HEK293T (cell line): ENCODE results near the gene PRF1.

Experiments
- CTCF ChIA-PET: fragments of 350-600 bp; formaldehyde crosslinking; extraction: SDS; loops from one replicate; lab custom pipeline; 2021; ENCODE audit warnings: antibody characterized with exemption, inconsistent platforms; lab: Yijun Ruan, JAX
- POLR2A ChIA-PET: fragments of 350-600 bp; formaldehyde crosslinking; extraction: SDS; loops from one replicate; lab custom pipeline; 2020; ENCODE audit warnings: antibody characterized with exemption, inconsistent platforms; lab: Yijun Ruan, JAX
- DNase-seq: peaks from one replicate; pipeline ENCODE4 v3.0.0; 2012; ENCODE audit warnings: mixed read lengths; ENCODE audit errors: extremely low spot score
- ARNT ChIP-seq: fragments of 450-650 bp; IDR thresholded peaks from 2 replicates; pipeline ENCODE4 v1.6.1; 2017; ENCODE audit warnings: mild to moderate bottlenecking
- BHLHE40 ChIP-seq: fragments of 450-650 bp; IDR thresholded peaks from 2 replicates; pipeline ENCODE4 v1.6.1; 2016; ENCODE audit warnings: mild to moderate bottlenecking, moderate library complexity, borderline replicate concordance
- CTBP1 ChIP-seq: fragments of 450-650 bp; IDR thresholded peaks from 2 replicates; pipeline ENCODE4 v1.6.1; 2016; ENCODE audit warnings: borderline replicate concordance
- ELF4 ChIP-seq: fragments of 450-650 bp; IDR thresholded peaks from 2 replicates; pipeline ENCODE4 v1.6.1; 2017; ENCODE audit warnings: antibody characterized with exemption
- FOXA1 ChIP-seq: fragments of 450-650 bp; IDR thresholded peaks from 2 replicates; pipeline ENCODE4 v1.6.1; 2016; ENCODE audit warnings: mild to moderate bottlenecking
- FOXM1 ChIP-seq: fragments of 450-650 bp; IDR thresholded peaks from 2 replicates; pipeline ENCODE4 v1.6.1; 2017; ENCODE audit warnings: mild to moderate bottlenecking, borderline replicate concordance
- HDGF ChIP-seq: fragments of 450-650 bp; IDR thresholded peaks from 2 replicates; pipeline ENCODE4 v1.6.1; 2017; ENCODE audit warnings: antibody characterized with exemption, borderline replicate concordance
- L3MBTL2 ChIP-seq: fragments of 450-650 bp; conservative IDR thresholded peaks from 2 replicates; pipeline ENCODE4 v1.6.1; 2016; ENCODE audit warnings: mild to moderate bottlenecking
- LEF1 ChIP-seq: fragments of 450-650 bp; IDR thresholded peaks from 2 replicates; pipeline ENCODE4 v1.6.1; 2017; ENCODE audit warnings: mild to moderate bottlenecking, borderline replicate concordance
- NFRKB ChIP-seq: fragments of 450-650 bp; IDR thresholded peaks from 2 replicates; pipeline ENCODE4 v1.6.1; 2016; ENCODE audit warnings: mild to moderate bottlenecking, moderate library complexity
- PKNOX1 ChIP-seq: fragments of 450-650 bp; IDR thresholded peaks from 2 replicates; pipeline ENCODE4 v1.6.1; 2016
- SP1 ChIP-seq: fragments of 450-650 bp; IDR thresholded peaks from 2 replicates; pipeline ENCODE4 v1.6.1; 2017
- SUZ12 ChIP-seq: fragments of 450-650 bp; IDR thresholded peaks from 2 replicates; pipeline ENCODE4 v1.6.1; 2016; ENCODE audit warnings: mild to moderate bottlenecking
- TARDBP ChIP-seq: fragments of 450-650 bp; IDR thresholded peaks from 2 replicates; pipeline ENCODE4 v1.6.1; 2016
- ZNF384 ChIP-seq: fragments of 450-650 bp; IDR thresholded peaks from 2 replicates; pipeline ENCODE4 v1.6.1; 2016

PRF1 gene

GRCh38 chr10:70568781-70569495 lies 33.6 kb downstream of the PRF1 start:
- no peak for TF ChIP-seq CTBP1
- no peak for TF ChIP-seq SP1
- TF ChIP-seq FOXA1, result no peak
- TF ChIP-seq FOXM1, result no peak
- no peak for TF ChIP-seq NFRKB
- no peak for TF ChIP-seq TARDBP
- no peak for TF ChIP-seq L3MBTL2
- TF ChIP-seq ELF4, result no peak
- CTCF ChIA-PET, result no interaction called here
- POLR2A ChIA-PET, result no interaction called here
- no peak for DNase-seq

GRCh38 chr10:70568113-70568512 lies 34.4 kb downstream of the PRF1 start:
- ChIA-PET POLR2A (interaction anchor here (0.6 kb wide), 1 partner anchor 328 kb away, joined by 3 read pairs; no protein-coding TSS in a partner anchor), CTCF (interaction anchor here (0.9 kb wide), 1 partner anchor 9 kb away, joined by 6 read pairs; no protein-coding TSS in a partner anchor)
- TF ChIP-seq FOXA1 (no peak), PKNOX1 (no peak), ZNF384 (no peak), ARNT (no peak), BHLHE40 (no peak), CTBP1 (no peak), SUZ12 (no peak), NFRKB (no peak), TARDBP (no peak)
- DNase-seq, result no peak

GRCh38 chr10:70567603-70568002 lies 34.9 kb downstream of the PRF1 start:
- TF ChIP-seq ZNF384 (no peak), LEF1 (no peak), ELF4 (no peak), PKNOX1 (no peak), ARNT (no peak), HDGF (no peak), SUZ12 (no peak), SP1 (no peak), FOXA1 (no peak), FOXM1 (no peak), BHLHE40 (no peak), NFRKB (no peak)
- ChIA-PET CTCF (interaction anchor here (0.9 kb wide), 1 partner anchor 9 kb away, joined by 6 read pairs; no protein-coding TSS in a partner anchor), POLR2A (no interaction called here)
- no peak for DNase-seq

- DNase-seq, result no peak
- TF ChIP-seq FOXM1, result no peak
- TF ChIP-seq ARNT, result no peak
- TF ChIP-seq L3MBTL2, result no peak
- no peak for TF ChIP-seq HDGF
- no peak for TF ChIP-seq LEF1
- no peak for TF ChIP-seq TARDBP
- no peak for TF ChIP-seq CTBP1
- TF ChIP-seq SP1, result no peak
- no peak for TF ChIP-seq FOXA1
- no peak for TF ChIP-seq ZNF384
- no peak for TF ChIP-seq NFRKB
- no peak for TF ChIP-seq PKNOX1
- no peak for TF ChIP-seq SUZ12
- no peak for TF ChIP-seq BHLHE40
- CTCF ChIA-PET, result interaction anchor here (0.9 kb wide), 1 partner anchor 8 kb away, joined by 6 read pairs; no protein-coding TSS in a partner anchor
- POLR2A ChIA-PET, result no interaction called here
These were observed 35.8 kb downstream of the PRF1 start for GRCh38 chr10:70566515-70567290.

- ChIA-PET POLR2A (no interaction called here), CTCF (no interaction called here)
- no peak for DNase-seq
- no peak for TF ChIP-seq PKNOX1
- no peak for TF ChIP-seq TARDBP
- TF ChIP-seq LEF1, result no peak
These were observed 36.7 kb downstream of the PRF1 start for GRCh38 chr10:70565556-70566514.
